SJSA1 (cell line): ENCODE data around the gene PLK5. TPM values are rescaled to one million over a fixed set of nuclear protein-coding genes. Genes with fewer than 3 reads are reported as not detected.

Experiments used
- DNase-seq, 2 experiments: peaks; one replicate each; pipeline ENCODE4 v3.0.0-alpha.2; 2015 to 2020; ENCODE audit warnings: low spot score in 2 of 2, low read depth in 1 of 2
- H3K27ac ChIP-seq: fragments of 250-450 bp; sonication (Bioruptor Pico); 2 replicates; pipeline ENCODE4 v1.5.1; 2020; ENCODE audit warnings: mild to moderate bottlenecking, moderate library complexity
- H3K27me3 ChIP-seq: fragments of 250-450 bp; sonication (Bioruptor Pico); replicated peaks from 2 replicates; pipeline ENCODE4 v1.5.1; 2020; ENCODE audit warnings: mild to moderate bottlenecking, moderate library complexity
- H3K36me3 ChIP-seq: fragments of 250-450 bp; sonication (Bioruptor Pico); 2 replicates; pipeline ENCODE4 v1.5.1; 2020; ENCODE audit warnings: mild to moderate bottlenecking
- H3K4me1 ChIP-seq: fragments of 250-450 bp; sonication (Bioruptor Pico); replicated peaks from 2 replicates; pipeline ENCODE4 v1.6.1; 2021; ENCODE audit warnings: mild to moderate bottlenecking
- H3K4me3 ChIP-seq: fragments of 250-450 bp; sonication (Bioruptor Pico); 2 replicates; pipeline ENCODE4 v1.5.1; 2020; ENCODE audit warnings: mild to moderate bottlenecking
- H3K9me3 ChIP-seq: fragments of 250-450 bp; sonication (Bioruptor Pico); replicated peaks from 2 replicates; pipeline ENCODE4 v1.5.1; 2020; ENCODE audit warnings: mild to moderate bottlenecking
- total RNA-seq: library from RNA; depleted of rRNA; stranded (reverse); fragments of >200 nt; shearing (Covaris generic); gene quantifications from 2 replicates; pipeline ENCODE4 v1.2.3, GENCODE V29; 2014

PLK5 gene
- total RNA-seq, 1 experiment from 2014 or later = not detected

GRCh38 chr19:1570836-1571235 lies 47.0 kb downstream of the PLK5 start:
- H3K4me3 ChIP-seq = no peak overlapping the region
- DNase-seq = no peak
- peaks cover 13% of the 10 kb centered on the region for H3K4me1 ChIP-seq
- no peak overlapping the region for H3K27ac ChIP-seq
- H3K9me3 ChIP-seq = peaks cover 5% of the 10 kb centered on the region
- peaks cover 12% of the 10 kb centered on the region for H3K36me3 ChIP-seq
- H3K27me3 ChIP-seq = no peaks in the 10 kb centered on the region; the same call in 1 of the 2 replicates

GRCh38 chr19:1571358-1571757 lies 47.5 kb downstream of the PLK5 start:
- no peak overlapping the region for H3K4me3 ChIP-seq
- no peak for DNase-seq
- no peaks in the 10 kb centered on the region; the same call in 1 of the 2 replicates for H3K27me3 ChIP-seq
- H3K27ac ChIP-seq = no peak overlapping the region
- peaks cover 12% of the 10 kb centered on the region for H3K36me3 ChIP-seq
- peaks cover 5% of the 10 kb centered on the region for H3K9me3 ChIP-seq
- peaks cover 7% of the 10 kb centered on the region for H3K4me1 ChIP-seq

GRCh38 chr19:1572795-1573194 lies 48.9 kb downstream of the PLK5 start:
- H3K4me3 ChIP-seq = no peak overlapping the region
- no peaks in the 10 kb centered on the region; the same call in 1 of the 2 replicates for H3K27me3 ChIP-seq
- H3K9me3 ChIP-seq = peaks cover 5% of the 10 kb centered on the region
- H3K4me1 ChIP-seq = peaks cover 4% of the 10 kb centered on the region
- H3K27ac ChIP-seq = no peak overlapping the region
- no peak for DNase-seq
- peaks cover 18% of the 10 kb centered on the region for H3K36me3 ChIP-seq

- Histone ChIP-seq H3K4me3 (no peak overlapping the region), H3K4me1 (no peaks in the 10 kb centered on the region), H3K27ac (no peak overlapping the region), H3K36me3 (peaks cover 32% of the 10 kb centered on the region), H3K27me3 (no peaks in the 10 kb centered on the region), H3K9me3 (no peaks in the 10 kb centered on the region)
- no peak for DNase-seq
Observed at GRCh38 chr19:1574354-1575136, 50.7 kb downstream of the PLK5 start.

- no peaks in the 10 kb centered on the region for H3K9me3 ChIP-seq
- no peaks in the 10 kb centered on the region for H3K4me1 ChIP-seq
- no peak for DNase-seq
- no peaks in the 10 kb centered on the region for H3K27me3 ChIP-seq
- no peak overlapping the region for H3K4me3 ChIP-seq
- H3K36me3 ChIP-seq = peaks cover 43% of the 10 kb centered on the region
- no peak overlapping the region for H3K27ac ChIP-seq
Observed at GRCh38 chr19:1575323-1576241, 51.7 kb downstream of the PLK5 start.

- no peak overlapping the region for H3K27ac ChIP-seq
- DNase-seq = no peak
Observed at GRCh38 chr19:1576242-1577089, 52.6 kb downstream of the PLK5 start.

GRCh38 chr19:1577090-1577928 lies 53.4 kb downstream of the PLK5 start:
- Histone ChIP-seq H3K4me3 (no peak overlapping the region), H3K27me3 (no peaks in the 10 kb centered on the region), H3K9me3 (no peaks in the 10 kb centered on the region), H3K27ac (no peak overlapping the region), H3K4me1 (no peaks in the 10 kb centered on the region), H3K36me3 (peaks cover 60% of the 10 kb centered on the region)
- DNase-seq = peak in 1 of 2 experiments; percentile 50

More at GRCh38 chr19:1576242-1577089, 52.6 kb downstream of the PLK5 start:
- Histone ChIP-seq H3K4me3 (no peak overlapping the region), H3K27me3 (no peaks in the 10 kb centered on the region), H3K36me3 (peaks cover 52% of the 10 kb centered on the region), H3K9me3 (no peaks in the 10 kb centered on the region), H3K4me1 (no peaks in the 10 kb centered on the region)

- H3K36me3 ChIP-seq = peaks cover 66% of the 10 kb centered on the region
- H3K9me3 ChIP-seq = no peaks in the 10 kb centered on the region
- H3K4me3 ChIP-seq = no peak overlapping the region
- H3K4me1 ChIP-seq = no peaks in the 10 kb centered on the region
- H3K27ac ChIP-seq = no peak overlapping the region
- no peaks in the 10 kb centered on the region for H3K27me3 ChIP-seq
- peak in 1 of 2 experiments; percentile 43 for DNase-seq
Observed at GRCh38 chr19:1577929-1578618, 54.2 kb downstream of the PLK5 start.

- H3K27me3 ChIP-seq = no peaks in the 10 kb centered on the region
- H3K27ac ChIP-seq = no peak overlapping the region
- no peak overlapping the region for H3K4me3 ChIP-seq
- no peaks in the 10 kb centered on the region for H3K4me1 ChIP-seq
- H3K9me3 ChIP-seq = no peaks in the 10 kb centered on the region
- DNase-seq = peak in 1 of 2 experiments; percentile 44
- peaks cover 75% of the 10 kb centered on the region for H3K36me3 ChIP-seq
Observed at GRCh38 chr19:1579222-1579621, 55.3 kb downstream of the PLK5 start.

- Histone ChIP-seq H3K4me3 (no peak overlapping the region), H3K27ac (no peak overlapping the region), H3K9me3 (no peaks in the 10 kb centered on the region), H3K27me3 (no peaks in the 10 kb centered on the region), H3K4me1 (no peaks in the 10 kb centered on the region), H3K36me3 (peaks cover 84% of the 10 kb centered on the region)
- DNase-seq = no peak
Observed at GRCh38 chr19:1580382-1580781, 56.5 kb downstream of the PLK5 start.

- H3K4me3 ChIP-seq = no peak overlapping the region
- H3K36me3 ChIP-seq = peaks cover 90% of the 10 kb centered on the region
- H3K9me3 ChIP-seq = no peaks in the 10 kb centered on the region
- H3K27me3 ChIP-seq = no peaks in the 10 kb centered on the region
- DNase-seq = no peak
- no peaks in the 10 kb centered on the region for H3K4me1 ChIP-seq
- H3K27ac ChIP-seq = no peak overlapping the region
Observed at GRCh38 chr19:1580957-1581356, 57.1 kb downstream of the PLK5 start.

GRCh38 chr19:1582201-1582600 lies 58.3 kb downstream of the PLK5 start:
- Histone ChIP-seq H3K4me3 (no peak overlapping the region), H3K27me3 (no peaks in the 10 kb centered on the region), H3K27ac (no peak overlapping the region), H3K4me1 (no peaks in the 10 kb centered on the region), H3K9me3 (no peaks in the 10 kb centered on the region), H3K36me3 (peaks cover 81% of the 10 kb centered on the region)
- DNase-seq = no peak
